Endodermal cell (in vitro differentiated cells): ENCODE measurements around the gene RETREG2. TPM values are rescaled to one million over a fixed set of nuclear protein-coding genes. Genes with fewer than 3 reads are reported as not detected.

Experiments
- DNase-seq: peaks from one replicate; pipeline ENCODE4 v3.0.0-alpha.2; 2017
- H3K27ac ChIP-seq: 2 replicates; pipeline ENCODE4 v1.5.1; 2013; ENCODE audit warnings: mild to moderate bottlenecking, low read depth, low read length, moderate library complexity
- H3K27me3 ChIP-seq: 2 replicates; pipeline ENCODE4 v1.6.1; 2013; ENCODE audit warnings: mild to moderate bottlenecking, low read length, moderate library complexity; ENCODE audit not compliant: insufficient read depth, control insufficient read depth, poor library complexity, severe bottlenecking
- H3K36me3 ChIP-seq: 2 replicates; pipeline ENCODE4 v1.7.0; 2013; ENCODE audit warnings: mild to moderate bottlenecking, low read length, moderate library complexity; ENCODE audit not compliant: control insufficient read depth, insufficient read depth
- H3K4me1 ChIP-seq: one replicate; pipeline ENCODE4 v1.7.0; 2013; ENCODE audit warnings: low read length; ENCODE audit not compliant: control insufficient read depth, insufficient read depth
- H3K4me3 ChIP-seq: 2 replicates; pipeline ENCODE4 v1.5.1; 2013; ENCODE audit warnings: mild to moderate bottlenecking, low read length, moderate library complexity
- H3K9ac ChIP-seq: 2 replicates; pipeline ENCODE4 v1.6.1; 2013; ENCODE audit warnings: mild to moderate bottlenecking, low read length, moderate library complexity; ENCODE audit not compliant: poor library complexity, severe bottlenecking; ENCODE audit errors: extremely low read depth
- H3K9me3 ChIP-seq: 2 replicates; pipeline ENCODE4 v1.6.1; 2013; ENCODE audit warnings: mild to moderate bottlenecking, low read length, moderate library complexity; ENCODE audit not compliant: control insufficient read depth
- H3K27ac Mint-ChIP-seq: 2 replicates; pipeline ENCODE4 v1.8.0; 2020; ENCODE audit warnings: mixed read lengths
- H3K27me3 Mint-ChIP-seq: 2 replicates; pipeline ENCODE4 v1.8.0; 2021; ENCODE audit warnings: mild to moderate bottlenecking, mixed read lengths; ENCODE audit not compliant: insufficient read depth
- H3K36me3 Mint-ChIP-seq: 2 replicates; pipeline ENCODE4 v1.8.0; 2020; ENCODE audit warnings: low read depth, mixed read lengths
- H3K4me1 Mint-ChIP-seq: 2 replicates; pipeline ENCODE4 v1.8.0; 2020; ENCODE audit warnings: mixed read lengths
- H3K4me3 Mint-ChIP-seq: 2 replicates; pipeline ENCODE4 v1.8.0; 2020; ENCODE audit warnings: mild to moderate bottlenecking, moderate library complexity, mixed read lengths
- H3K9me3 Mint-ChIP-seq: 2 replicates; pipeline ENCODE4 v1.8.0; 2020; ENCODE audit warnings: mild to moderate bottlenecking, mixed read lengths
- CTCF ChIP-seq: fragments of 200-600 bp; sonication (generic); conservative IDR thresholded peaks from 2 replicates; pipeline ENCODE4 v1.5.0; 2021; ENCODE audit warnings: antibody characterized with exemption, mild to moderate bottlenecking
- WGBS, 2 experiments: methylation state at CpG; one replicate each; pipeline versions ENCODE4 v1.1.5 to v1.1.7; 2013; ENCODE audit warnings: missing lambda C conversion rate in 2 of 2, mixed read lengths in 1 of 2; ENCODE audit not compliant: insufficient coverage in 1 of 2, insufficient read length in 1 of 2; 5-methylcytosine and 5-hydroxymethylcytosine counted together
- total RNA-seq, 2 donors: library from RNA; stranded (reverse); fragmentation: NEBNext Ultra II Directional in 1 of 2; extraction: Animal tissue kit (Norgen Biotek cat#: 25700) in 1 of 2; gene quantifications; 2 replicates in 1 of 2; 3 replicates in 1 of 2; pipeline ENCODE4 v1.2.1, GENCODE V29; 2021

Gene RETREG2
- total RNA-seq, 2 donors from 2014 or later: 67.0 to 73.4 TPM

- peaks cover 54% of the 10 kb centered on the region for H3K36me3 ChIP-seq
- Mint-ChIP-seq H3K36me3 (peaks cover 48% of the 10 kb centered on the region), H3K4me3 (no peak overlapping the region), H3K9me3 (no peaks in the 10 kb centered on the region), H3K27ac (no peak overlapping the region), H3K4me1 (peaks cover 17% of the 10 kb centered on the region), H3K27me3 (no peaks in the 10 kb centered on the region)
- no peak overlapping the region for H3K4me3 ChIP-seq
- no peaks in the 10 kb centered on the region for H3K9me3 ChIP-seq
- no peaks in the 10 kb centered on the region for H3K27me3 ChIP-seq
- TF ChIP-seq CTCF: no peak
- H3K27ac ChIP-seq: no peak overlapping the region
- H3K9ac ChIP-seq: no peak overlapping the region
- WGBS, 2 experiments: 92 to 96% methylated on average over 4 to 6 of the region's 6 CpGs
- no peaks in the 10 kb centered on the region for H3K4me1 ChIP-seq
- DNase-seq: no peak
Measured at GRCh38 chr2:219214786-219215185, 36.7 kb downstream of the RETREG2 start.

GRCh38 chr2:219215871-219216534, 37.9 kb downstream of the RETREG2 start:
- H3K4me1 Mint-ChIP-seq: peaks cover 17% of the 10 kb centered on the region
- no peaks in the 10 kb centered on the region for H3K27me3 Mint-ChIP-seq
- Histone ChIP-seq H3K27me3 (no peaks in the 10 kb centered on the region), H3K27ac (no peak overlapping the region), H3K9ac (no peak overlapping the region), H3K4me1 (no peaks in the 10 kb centered on the region), H3K36me3 (peaks cover 50% of the 10 kb centered on the region), H3K4me3 (no peak overlapping the region), H3K9me3 (no peaks in the 10 kb centered on the region)
- peaks cover 50% of the 10 kb centered on the region for H3K36me3 Mint-ChIP-seq
- no peak overlapping the region for H3K4me3 Mint-ChIP-seq
- TF ChIP-seq CTCF: no peak
- no peaks in the 10 kb centered on the region for H3K9me3 Mint-ChIP-seq
- DNase-seq: peak; percentile 61
- peak overlapping the region; percentile 67 for H3K27ac Mint-ChIP-seq
- 94 to 95% methylated on average over 24 to 27 of the region's 27 CpGs for WGBS, 2 experiments

- H3K4me3 Mint-ChIP-seq: peak overlapping the region; percentile 26
- H3K27me3 ChIP-seq: no peaks in the 10 kb centered on the region
- no peak overlapping the region for H3K4me3 ChIP-seq
- no peaks in the 10 kb centered on the region for H3K27me3 Mint-ChIP-seq
- H3K27ac Mint-ChIP-seq: peak overlapping the region; percentile 67
- H3K36me3 Mint-ChIP-seq: peaks cover 53% of the 10 kb centered on the region
- H3K4me1 Mint-ChIP-seq: peaks cover 17% of the 10 kb centered on the region
- no peak overlapping the region for H3K9ac ChIP-seq
- H3K4me1 ChIP-seq: no peaks in the 10 kb centered on the region
- no peak for DNase-seq
- peaks cover 48% of the 10 kb centered on the region for H3K36me3 ChIP-seq
- no peak for TF ChIP-seq CTCF
- WGBS, 2 experiments: 92 to 95% methylated on average over 5 to 6 of the region's 6 CpGs
- no peak overlapping the region for H3K27ac ChIP-seq
- H3K9me3 Mint-ChIP-seq: no peaks in the 10 kb centered on the region
- H3K9me3 ChIP-seq: no peaks in the 10 kb centered on the region
Measured at GRCh38 chr2:219216535-219216915, 38.5 kb downstream of the RETREG2 start.
